Stimulated activated CD4-positive, alpha-beta T cell treated with anti-CD3 and anti-CD28 coated beads, Interleukin-1b, Interleukin-23, amount 100 ng/mL, for 24 hours (primary cell): ENCODE results near the gene ERCC1.

Experiments used
- DNase-seq, 4 experiments: peaks; one replicate each; pipeline ENCODE4 v3.0.0-alpha.2; 2020; ENCODE audit warnings: low read depth in 4 of 4, low spot score in 1 of 4

ERCC1 gene

GRCh38 chr19:45406226-45407090 lies 17.3 kb downstream of the ERCC1 start, which contains the start of gene POLR1G:
POLR1G (plus strand) TSS chr19:45406644; CDS start chr19:45406697, 53 bp downstream.
- peak; percentile 62 to 80 (median 71) for DNase-seq

DNA sequence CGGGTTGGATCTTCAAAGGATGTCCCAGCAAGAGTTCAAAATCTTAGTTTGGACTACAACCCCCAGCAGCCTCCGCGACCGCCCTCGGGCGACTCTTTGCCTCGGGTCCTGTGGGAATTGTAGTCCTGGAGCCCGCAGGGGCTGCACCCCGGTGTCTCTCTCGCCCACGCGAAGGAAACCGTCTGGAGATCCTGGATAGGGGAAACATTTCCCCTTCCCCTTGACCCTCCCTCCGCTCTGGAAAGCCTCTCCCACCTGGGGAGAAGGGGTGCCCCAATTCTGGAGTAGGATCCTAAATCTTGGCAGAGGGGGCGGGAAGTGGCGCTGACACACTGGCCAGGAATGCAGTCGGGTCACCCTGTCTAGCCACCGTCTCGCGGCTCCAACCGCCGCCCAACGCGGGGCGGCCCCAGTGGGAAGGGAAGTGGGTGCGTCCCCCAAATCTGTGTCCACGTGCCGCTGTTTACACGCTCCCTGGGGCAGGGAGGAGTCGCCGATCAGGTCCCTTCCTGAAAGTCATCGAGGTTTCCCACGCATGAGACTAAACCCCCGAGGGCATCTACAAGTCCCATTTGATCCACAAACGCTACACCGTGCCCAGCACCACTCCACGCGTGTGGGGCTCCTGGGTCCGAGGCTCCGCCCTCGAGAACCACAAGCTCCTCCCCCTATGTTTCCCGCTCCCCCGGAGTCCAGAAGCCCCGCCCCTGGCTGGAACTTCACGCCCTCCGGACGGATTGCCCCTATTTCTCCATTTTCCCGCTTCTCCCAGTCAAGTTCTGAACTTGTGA lies 18.1 kb downstream of the ERCC1 start:
- peak; percentile 48 to 76 (median 68) for DNase-seq

- peak in 2 of 4 experiments; percentile 38 to 57 for DNase-seq
These were observed 18.9 kb downstream of the ERCC1 start, which contains the start of gene PPP1R13L for GRCh38 chr19:45404557-45405434. PPP1R13L (minus strand) TSS chr19:45405069; CDS start chr19:45398318, 6,751 bp downstream.

GRCh38 chr19:45403781-45404556 lies 19.7 kb downstream of the ERCC1 start:
- DNase-seq, result peak in 1 of 4 experiments; percentile 54

- DNase-seq, result no peak
These were observed 20.4 kb downstream of the ERCC1 start for GRCh38 chr19:45403272-45403671.

DNA sequence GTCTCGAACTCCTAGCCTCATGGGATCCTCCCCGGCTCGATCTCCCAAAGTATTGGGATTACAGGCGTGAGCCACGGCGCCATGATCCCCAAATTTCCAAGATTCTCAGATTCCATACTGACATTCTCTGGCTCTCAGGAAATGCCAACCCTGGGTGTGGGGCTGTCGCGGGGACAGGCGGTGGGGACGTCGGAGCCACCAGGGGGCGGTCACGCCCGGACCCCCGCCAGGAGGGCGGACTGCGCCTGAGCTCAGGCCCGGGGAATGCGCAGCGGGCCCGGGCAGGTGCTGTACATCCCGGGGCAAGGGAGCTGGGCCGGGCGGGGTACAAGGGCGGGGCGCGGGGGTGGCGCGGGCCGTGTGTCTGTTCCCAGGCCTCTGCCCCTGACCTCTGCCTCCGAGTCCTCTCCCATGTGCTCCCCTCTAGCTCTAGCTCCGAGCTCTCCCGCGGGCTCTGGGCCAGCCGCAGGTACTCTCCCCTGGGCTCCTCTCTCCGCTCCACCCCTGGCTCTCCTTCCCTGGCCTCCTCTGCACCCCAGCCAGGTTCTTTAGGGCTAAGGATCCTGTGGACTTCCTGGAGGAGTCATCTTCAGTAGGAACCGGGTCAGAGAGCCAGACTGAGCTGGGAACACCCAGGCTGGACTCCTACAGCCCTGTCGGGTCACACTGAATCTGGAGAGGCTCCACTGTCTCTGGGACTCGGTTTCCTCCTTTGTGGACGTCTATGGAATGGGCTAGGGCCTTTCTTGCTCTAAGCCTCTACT lies 21.2 kb downstream of the ERCC1 start:
- no peak for DNase-seq

DNA sequence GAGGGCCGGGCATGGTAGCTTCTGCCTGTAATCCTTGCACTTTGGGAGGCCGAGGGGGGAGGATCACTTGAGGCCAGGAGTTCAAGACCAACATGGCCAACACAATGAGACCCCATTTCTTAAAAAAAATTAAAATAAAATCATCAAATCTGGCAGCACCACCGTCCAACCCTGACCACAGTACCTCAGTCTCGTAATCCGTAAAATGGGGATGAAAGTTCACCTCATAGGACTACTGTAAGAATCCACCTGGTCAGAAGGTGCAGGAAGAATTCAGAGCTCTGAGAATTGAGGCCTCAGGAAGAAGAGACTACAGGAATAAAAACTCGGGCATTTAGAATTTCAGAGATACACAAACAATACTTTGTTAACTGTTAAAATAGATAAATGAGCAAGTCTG lies 21.9 kb downstream of the ERCC1 start:
- no peak for DNase-seq

DNA sequence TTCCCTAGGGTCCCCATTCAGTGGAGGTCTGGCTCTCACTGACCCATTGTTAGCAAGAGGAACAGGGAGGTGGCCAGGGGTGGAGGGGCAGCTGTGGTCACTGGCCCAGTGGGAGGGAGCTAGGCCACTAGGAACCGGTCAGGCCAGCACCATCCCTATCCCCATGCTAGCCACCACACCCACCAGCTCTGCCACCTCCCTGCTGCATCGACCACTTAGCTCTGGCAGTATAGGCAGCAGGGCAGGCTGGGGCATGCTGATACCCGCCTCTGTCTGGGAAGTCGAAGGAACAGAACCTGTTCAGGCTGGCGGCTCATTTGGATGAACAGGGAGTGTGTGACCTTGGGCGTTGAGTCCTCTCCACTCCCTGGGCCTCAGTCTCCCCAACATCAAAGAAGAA lies 23.5 kb downstream of the ERCC1 start:
- DNase-seq, result no peak

GRCh38 chr19:45395821-45396617 lies 27.7 kb downstream of the ERCC1 start:
- DNase-seq, result no peak

- DNase-seq, result no peak
These were observed 31.6 kb downstream of the ERCC1 start for GRCh38 chr19:45391871-45392665.

DNA sequence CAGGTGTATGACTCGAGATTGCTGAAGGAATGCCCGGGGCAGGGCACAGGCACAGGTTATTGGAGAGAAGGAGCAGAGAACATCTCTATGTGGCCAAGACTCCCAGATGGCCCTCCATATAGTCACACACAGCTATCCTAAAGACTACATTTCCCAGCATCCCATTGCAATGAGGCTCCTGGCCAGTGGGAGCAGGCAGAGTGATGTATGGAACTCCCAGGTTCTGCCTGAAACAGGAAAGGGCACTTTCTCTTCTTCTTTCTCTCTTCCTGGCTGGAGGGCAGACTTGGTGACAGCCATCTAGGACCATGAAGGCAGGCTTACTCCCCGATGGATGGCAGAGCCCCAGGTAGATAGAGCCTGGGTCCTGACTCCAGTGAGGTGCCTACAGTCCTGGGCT lies 32.4 kb downstream of the ERCC1 start:
- no peak for DNase-seq

- no peak for DNase-seq
These were observed 38.1 kb downstream of the ERCC1 start for GRCh38 chr19:45385392-45386221.

DNA sequence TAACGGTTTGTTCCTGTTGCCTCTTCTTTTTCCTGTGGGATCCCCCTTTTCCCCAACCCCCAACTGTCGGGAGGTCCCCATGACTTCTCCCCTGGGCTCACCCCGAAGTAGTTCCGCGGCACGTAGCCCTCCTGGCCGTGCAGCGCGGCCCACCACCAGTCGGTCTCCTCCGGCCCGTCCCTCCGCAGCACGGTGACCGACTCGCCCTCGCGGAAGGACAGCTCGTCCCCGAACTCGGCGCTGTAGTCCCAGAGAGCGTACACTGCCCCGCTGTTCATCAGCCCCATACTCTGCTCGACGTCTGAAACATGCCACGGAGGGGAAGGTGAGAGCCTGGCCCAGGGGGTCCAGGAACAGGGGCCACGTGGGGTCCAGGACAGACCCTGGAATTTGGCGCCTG lies 41.3 kb downstream of the ERCC1 start:
- no peak for DNase-seq

DNA sequence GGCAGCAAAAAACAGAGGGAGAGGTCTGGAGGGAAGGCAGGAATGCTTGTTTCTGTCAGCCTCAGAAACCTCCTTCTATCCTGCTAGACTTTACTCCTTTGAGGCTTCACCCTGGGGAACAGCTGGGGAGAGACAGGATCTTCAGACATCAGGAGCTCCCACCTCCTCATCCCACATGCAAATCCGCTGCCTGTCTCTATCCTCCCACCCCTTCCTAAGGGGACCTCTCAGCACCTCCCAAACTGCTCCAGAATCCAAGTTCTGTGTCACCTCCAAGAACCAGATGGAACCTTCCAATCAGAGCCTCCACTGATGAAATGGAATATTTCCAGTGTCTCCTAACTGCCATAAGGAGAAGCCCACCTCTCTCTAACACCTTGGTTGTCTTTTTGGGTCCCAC lies 43.6 kb downstream of the ERCC1 start:
- no peak for DNase-seq

DNA sequence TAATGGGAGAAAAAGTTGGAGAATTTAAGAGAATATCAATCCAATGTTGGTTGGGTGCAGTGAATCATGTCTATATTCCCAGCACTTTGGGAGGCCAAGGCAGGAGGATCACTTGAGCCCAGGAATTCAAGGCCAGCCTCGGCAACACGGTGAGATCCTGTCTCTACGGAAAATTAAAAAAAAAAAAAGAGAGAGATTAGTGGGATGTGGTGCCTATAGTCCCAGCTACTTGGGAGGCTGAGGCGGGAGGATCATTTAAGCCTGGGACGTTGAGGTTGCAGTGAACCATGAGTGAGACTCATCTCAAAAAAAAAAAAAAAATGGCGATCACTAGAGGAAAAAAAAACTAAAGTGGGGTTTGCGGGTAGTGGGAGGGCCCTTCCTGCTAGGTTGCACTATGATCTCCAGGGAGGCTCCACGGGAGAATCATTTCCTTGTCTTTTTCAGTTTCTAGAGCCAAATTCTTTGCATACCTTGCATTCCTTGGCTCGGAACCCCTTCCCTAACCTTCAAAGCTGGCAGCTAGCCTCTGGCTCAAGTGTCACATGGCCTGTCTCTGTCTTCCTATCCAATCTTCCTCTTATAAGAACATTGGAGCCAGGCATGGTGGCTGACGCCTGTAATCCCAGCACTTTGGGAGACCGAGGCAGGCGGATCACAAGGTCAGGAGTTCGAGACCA lies 47.5 kb downstream of the ERCC1 start:
- no peak for DNase-seq

GRCh38 chr19:45370410-45371204 lies 53.1 kb downstream of the ERCC1 start, which contains the start of gene ERCC2:
ERCC2 (minus strand) TSS chr19:45370573; CDS start chr19:45370540, 33 bp downstream.
- peak; percentile 99 to 100 (median 100) for DNase-seq
